ENCODE data around the gene BRD7. TPM values are rescaled to one million over a fixed set of nuclear protein-coding genes. Genes with fewer than 3 reads are reported as not detected.
A peak's percentile ranks its signal among the peaks of the same experiment; 100 is the strongest.

The BRD7 gene
- total RNA-seq, 1 donor from 2014 or later, result 63.9 TPM

GRCh38 chr16:50288920-50289319, 79.9 kb downstream of the BRD7 start:
- ATAC-seq, result no peak

- ATAC-seq, result no peak
These were observed 80.8 kb downstream of the BRD7 start for GRCh38 chr16:50288026-50288425.

DNA sequence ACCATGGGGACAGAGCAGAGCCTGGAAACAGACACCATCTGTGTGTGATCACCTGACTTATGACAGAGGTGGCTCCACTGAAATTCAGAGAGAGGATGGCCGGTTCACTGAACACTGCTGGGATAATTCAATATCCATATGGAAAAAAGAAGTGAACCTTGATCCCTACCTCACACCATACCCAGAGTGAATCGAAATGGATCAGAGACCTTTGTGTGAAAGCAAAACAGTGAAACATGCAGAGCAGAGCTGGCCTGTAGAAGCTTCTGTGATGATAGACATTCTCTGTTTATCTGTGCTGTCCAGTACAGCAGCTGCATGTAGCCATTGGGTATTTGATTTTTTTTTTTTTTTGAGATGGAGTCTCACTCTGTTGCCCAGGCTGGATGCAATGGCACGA, 82.1 kb downstream of the BRD7 start:
- no peak for ATAC-seq

DNA sequence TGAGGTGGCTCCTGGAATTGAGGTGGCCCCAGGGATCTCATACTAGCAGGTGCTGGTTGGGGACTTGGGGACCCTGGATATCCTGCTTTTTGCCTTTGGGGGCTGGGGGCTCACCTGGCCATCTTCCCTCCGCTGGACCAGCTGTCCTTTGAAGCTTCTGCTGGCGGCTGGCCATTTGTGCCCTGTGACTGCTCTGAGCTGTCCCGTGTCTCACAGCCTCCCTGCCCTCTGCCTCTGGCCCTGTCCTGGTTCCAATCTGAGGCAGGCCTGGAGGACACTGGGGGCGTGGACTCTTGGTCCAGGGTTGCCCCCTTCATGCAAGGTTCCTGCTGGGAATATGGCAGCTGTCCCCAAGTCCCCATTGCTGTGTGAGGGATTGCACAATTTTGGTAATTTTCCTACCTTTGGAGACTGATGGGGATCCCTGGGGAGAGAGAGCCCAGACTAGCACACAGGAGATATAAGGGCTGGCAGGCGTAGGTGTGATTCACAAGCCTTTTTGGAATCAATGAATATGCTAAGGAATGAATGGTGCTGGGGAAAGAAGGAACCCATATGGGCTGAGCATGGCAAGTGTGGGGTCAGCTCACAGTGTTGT, 83.3 kb downstream of the BRD7 start:
- ATAC-seq, result no peak

DNA sequence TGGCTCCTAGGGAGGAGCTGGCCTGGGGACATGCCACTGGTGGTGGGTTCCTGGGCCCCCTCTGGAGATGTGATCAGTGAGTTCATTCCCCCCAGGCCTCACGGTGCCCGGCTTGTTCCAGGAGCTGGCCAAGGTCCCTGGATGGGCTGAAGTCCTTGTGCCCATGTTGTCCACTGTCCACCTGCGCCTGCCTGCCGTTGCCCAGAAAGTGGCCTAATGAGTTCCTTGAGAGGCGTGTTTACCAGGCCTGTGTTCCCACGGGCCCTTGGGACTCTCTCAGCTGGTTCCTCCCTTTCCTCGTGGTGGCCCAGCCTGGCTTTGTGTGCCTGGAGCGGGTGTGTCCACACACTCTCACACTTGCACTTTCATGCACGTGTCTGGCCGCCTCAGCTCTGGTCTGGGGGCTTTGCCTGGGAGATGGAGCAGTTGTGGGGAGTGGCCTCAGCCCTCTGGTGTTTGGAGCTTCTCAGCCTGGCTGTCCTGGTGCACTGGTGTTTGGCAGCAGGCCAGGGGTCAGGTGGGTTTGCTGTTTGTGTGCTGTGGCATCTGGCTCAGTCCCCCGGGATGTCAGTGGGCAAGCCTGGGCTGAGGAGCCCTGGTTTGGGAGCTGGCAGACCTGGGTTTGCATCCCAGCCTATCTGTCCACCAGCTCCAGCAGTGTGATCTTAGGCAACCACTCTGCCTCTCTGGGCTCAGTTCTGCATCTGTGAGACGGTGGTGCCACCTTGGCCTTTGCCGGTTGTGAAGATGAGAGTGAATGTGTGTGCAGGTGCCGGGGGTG, 84.5 kb downstream of the BRD7 start:
- ATAC-seq, result peak; percentile 56

DNA sequence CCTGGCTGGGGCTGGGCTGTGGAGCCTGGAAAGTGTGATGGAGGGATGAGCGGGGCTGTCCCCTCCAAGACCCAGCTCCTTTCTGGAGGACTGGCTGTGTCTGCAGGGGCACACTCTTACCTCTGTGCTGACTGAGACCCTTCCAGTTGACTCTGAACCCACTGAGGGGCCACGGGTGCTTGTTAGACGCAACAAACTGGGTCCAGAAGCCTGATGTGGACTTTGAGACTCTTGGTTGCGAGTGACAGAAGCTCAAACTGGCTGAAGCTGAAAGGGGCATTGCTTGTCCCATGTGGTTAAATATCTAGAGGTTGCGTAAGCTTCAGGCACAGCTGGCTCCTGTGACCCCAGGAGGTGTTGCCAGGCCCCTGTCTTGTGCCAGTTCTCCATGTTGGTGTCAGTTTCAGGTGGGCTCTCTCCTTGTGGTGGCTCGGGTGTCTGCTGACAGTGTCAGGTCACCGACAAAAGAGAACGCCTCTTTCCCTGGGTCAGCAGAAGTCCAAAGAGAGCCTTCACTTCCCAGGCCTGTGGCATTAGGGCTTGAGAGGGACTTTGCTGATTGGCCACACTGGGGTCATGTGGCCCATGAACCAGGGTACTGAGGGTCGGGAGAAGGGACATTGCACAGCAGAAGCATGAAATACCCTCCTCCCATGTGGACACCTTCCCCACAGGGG, 85.7 kb downstream of the BRD7 start:
- no peak for ATAC-seq

- peak; percentile 42 for ATAC-seq
These were observed 86.7 kb downstream of the BRD7 start for GRCh38 chr16:50282010-50282538.

GRCh38 chr16:50281391-50282009, 87.3 kb downstream of the BRD7 start:
- peak; percentile 31 for ATAC-seq

DNA sequence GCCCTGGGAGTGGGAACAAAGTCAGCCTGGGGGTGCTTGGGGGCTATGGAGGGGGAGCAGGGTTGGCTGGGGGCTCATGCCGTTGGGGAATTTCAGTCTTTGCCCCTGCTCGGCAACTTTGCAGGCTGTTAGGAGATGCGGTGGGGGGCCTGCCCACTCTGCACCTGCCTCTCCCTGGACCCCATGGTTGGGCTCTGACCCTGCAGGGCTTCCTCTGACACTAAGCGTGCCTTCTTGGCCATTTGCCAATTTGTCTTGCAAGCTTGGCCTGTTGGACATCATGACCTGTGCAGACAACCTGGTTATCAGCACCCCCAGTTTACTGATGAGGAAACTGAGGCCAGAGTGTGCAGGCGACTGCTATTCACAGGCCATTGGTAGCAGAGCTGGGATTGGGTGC, 87.9 kb downstream of the BRD7 start:
- no peak for ATAC-seq

DNA sequence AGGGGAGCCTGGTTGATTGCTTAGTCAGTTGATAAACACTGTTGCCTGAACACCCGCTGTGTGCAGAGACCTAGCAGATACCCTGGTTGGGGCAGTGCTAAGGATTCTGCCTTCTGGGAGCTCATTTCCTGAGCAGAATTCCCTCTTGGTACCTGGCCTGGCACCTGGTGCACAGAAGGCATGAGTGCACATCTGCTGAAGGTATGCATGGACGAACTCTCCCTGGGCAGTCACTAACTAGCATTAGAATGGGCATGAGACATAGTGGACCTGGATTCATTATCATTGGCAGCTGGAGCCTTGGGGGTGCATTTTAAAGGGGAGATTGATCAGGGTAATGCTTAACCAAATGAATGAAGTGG, 89.3 kb downstream of the BRD7 start:
- ATAC-seq, result no peak

- ATAC-seq, result no peak
These were observed 90.5 kb downstream of the BRD7 start for GRCh38 chr16:50278251-50278650.

DNA sequence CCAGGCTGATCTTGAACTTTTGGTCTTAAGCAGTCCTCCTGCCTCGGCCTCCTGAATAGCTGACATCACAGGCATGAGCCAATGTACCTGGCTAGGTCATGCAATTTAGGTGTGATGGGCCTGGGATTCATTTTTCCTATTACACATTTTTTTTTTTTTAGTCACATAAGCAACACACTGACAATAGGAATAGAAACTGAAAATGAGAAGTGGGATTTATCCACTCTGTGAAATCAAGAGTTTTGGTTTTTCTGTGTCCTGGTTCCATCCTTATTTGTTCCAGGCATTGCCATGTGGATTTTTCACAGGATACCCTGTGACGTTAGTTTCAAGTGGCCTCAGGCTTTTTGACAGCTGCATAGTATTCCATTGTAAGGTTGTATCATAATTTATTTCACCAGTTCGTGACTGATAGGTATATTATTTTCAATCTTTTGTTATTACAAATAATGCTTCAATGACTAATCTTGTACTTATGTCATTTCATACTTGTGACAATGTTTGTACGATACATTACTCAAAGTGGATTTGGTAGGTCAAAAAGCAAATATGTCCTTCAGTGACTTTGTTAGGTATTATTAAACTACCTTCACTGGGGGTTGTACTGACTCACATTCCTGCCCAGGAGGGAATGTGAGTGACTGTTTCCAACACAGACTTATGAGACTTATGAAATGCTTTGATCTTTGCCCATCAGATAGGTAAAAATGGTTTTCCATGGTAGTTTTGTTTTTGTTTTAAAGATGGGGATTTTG, 91.8 kb downstream of the BRD7 start:
- peak; percentile 45 for ATAC-seq

- ATAC-seq, result no peak
These were observed 92.5 kb downstream of the BRD7 start for GRCh38 chr16:50276326-50276640.

DNA sequence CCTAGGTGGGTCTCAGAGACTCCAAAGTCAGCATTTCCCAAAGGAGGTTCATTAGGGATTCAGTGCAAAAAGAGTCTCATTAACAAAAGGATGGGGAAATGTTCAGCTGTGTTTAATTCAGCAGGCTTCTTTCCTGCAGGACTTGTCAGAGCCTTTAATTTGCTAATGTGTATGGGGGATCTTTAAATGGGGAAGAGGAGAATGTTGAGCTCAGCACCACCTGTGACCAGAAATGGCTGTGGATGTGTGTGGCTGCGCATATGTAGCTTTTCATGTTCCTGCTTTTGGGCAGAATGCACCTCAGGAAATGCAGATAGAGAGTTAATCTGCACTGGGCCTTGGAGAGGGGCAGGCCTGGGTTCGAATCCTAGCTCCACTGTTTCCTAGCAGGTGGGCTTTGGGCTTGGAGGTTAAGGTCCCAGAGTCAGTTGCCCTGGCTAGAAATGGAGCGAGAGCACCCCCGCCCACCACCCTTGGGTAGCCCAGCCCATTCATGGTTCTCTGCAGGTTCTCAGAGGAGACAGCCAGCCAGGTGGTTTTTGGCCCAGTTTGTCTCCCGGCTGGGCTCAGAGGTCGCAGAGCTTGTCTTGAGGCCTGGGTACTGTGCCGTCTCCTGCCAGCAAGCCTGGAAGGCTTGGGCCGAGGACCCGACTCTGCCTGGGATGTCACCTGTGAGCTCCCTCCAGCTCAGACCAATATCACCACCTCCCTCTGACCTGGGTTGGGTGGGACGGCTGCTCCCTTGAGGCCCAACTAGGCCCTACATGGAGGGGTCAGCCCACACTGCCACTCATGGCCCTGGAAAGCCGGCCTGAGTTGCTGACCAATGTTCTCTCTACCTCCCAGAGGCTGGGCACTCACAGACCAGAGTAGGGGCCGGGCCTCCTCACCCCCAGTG, 93.1 kb downstream of the BRD7 start:
- no peak for ATAC-seq

GRCh38 chr16:50275098-50275415, 93.7 kb downstream of the BRD7 start:
- ATAC-seq, result no peak

- peak; percentile 9 for ATAC-seq
These were observed 94.3 kb downstream of the BRD7 start for GRCh38 chr16:50274326-50275097.

- ATAC-seq, result peak; percentile 26
These were observed 94.9 kb downstream of the BRD7 start for GRCh38 chr16:50273888-50274325.

DNA sequence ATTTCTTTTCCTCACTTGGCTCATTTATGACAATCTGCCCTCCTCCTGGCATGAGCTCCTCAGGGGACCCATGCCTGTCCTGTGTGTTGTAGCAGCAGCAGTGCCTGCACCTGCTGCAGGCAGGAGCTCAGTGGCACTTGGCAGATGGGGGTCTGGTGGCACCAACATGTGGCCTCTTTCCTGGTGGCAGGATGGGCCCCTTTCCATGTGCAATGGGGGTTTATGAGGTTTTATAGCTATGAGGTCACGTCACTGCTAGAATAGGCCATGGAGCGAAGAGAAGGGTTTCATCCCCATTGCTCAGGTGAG, 95.5 kb downstream of the BRD7 start:
- ATAC-seq, result no peak

DNA sequence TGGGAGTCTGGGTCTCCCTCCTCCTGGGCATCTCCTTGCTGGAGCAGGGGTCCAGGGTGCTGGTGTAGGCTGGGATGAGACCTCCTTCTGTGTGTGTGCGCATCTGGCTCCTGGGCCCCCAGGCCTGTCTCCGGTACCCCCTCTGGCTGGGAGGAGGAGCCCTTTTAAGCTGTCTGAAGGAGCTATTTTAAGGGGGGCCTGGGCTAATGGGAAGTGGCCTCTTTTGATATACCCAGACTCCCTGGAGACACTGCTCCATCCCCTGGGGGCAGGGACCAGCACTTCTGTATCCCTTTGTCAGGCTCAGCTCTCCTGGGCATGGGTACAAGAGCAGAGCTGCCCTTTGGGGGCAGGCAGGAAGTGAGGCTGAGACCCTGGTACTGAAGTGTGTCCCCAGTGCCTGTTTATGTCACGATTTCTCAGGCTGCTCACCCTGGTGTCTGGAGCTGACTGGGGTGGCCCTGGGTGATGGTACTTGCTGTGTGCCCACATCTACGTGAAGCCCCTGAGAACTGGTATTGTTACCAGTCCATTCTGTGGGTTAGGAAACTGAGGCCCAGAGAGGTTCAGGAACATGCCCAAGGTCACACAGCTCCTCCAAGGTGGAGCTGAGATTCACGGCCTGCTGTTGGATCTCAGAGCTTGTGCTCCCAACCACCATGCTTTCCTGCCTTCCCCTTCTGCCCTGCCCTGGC, 96.0 kb downstream of the BRD7 start:
- ATAC-seq, result no peak

GRCh38 chr16:50272111-50272571, 96.6 kb downstream of the BRD7 start:
- ATAC-seq, result no peak

Data from esophagus mucosa (tissue), 1 donor.